H1 (cell line): ENCODE measurements around the gene QPCT.

Experiments
- EP300 ChIP-seq, 2 experiments: IDR thresholded peaks; 1 replicate in 1 of 2; 2 replicates in 1 of 2; pipeline ENCODE4 v1.6.1; 2011 to 2012; ENCODE audit warnings: low read depth in 2 of 2, low read length in 2 of 2, mild to moderate bottlenecking in 2 of 2, borderline replicate concordance in 1 of 2, inconsistent platforms in 1 of 2, moderate library complexity in 1 of 2
- POLR2AphosphoS5 ChIP-seq: IDR thresholded peaks from 2 replicates; pipeline ENCODE4 v1.6.1; 2011; ENCODE audit warnings: low read depth, low read length
- SIN3A ChIP-seq, 2 experiments: IDR thresholded peaks in 1 of 2; conservative IDR thresholded peaks in 1 of 2; 2 replicates each; pipeline ENCODE4 v1.6.1; 2011 to 2012; ENCODE audit warnings: low read length in 2 of 2, improper control_type of control experiment in 1 of 2, low read depth in 1 of 2, mild to moderate bottlenecking in 1 of 2
- TEAD4 ChIP-seq: IDR thresholded peaks from 2 replicates; pipeline ENCODE4 v1.6.1; 2012; ENCODE audit warnings: low read depth, low read length, inconsistent platforms, mixed read lengths
- TF ChIP-seq, protein P1 (sequence below), 3 experiments: IDR thresholded peaks; 1 replicate in 2 of 3; 2 replicates in 1 of 3; pipeline versions ENCODE4 v1.5.1 to v1.6.1; 2011; ENCODE audit warnings: low read length in 3 of 3, mild to moderate bottlenecking in 3 of 3, inconsistent platforms in 2 of 3, low read depth in 1 of 3, moderate library complexity in 1 of 3; ENCODE audit not compliant: insufficient read depth in 1 of 3; ENCODE audit errors: control extremely low read depth in 1 of 3
- TF ChIP-seq, protein P2 (sequence below): IDR thresholded peaks from 2 replicates; pipeline ENCODE4 v1.6.1; 2011; ENCODE audit warnings: low read depth, mild to moderate bottlenecking, low read length; ENCODE audit not compliant: insufficient read depth

DNA sequence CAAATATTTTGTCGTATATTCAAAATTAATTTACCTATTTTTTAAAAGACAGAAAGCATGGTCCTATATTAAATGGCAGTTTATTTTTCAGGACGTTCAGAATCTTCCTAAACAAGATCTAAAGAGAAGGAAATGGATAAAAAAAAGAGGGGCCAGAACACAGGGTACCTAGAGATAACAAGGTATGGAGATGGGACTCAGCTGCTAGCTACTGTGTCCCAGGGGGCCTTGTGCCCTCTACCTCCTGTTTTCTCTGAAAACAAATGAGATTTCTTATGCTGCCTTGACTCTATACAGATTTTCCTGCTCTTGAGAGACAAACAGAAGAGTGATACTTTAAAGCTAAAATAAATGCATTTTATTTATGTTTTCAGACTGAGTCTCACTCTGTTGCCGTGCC lies 29.1 kb upstream of the QPCT start:
- TF ChIP-seq, protein P1, sequence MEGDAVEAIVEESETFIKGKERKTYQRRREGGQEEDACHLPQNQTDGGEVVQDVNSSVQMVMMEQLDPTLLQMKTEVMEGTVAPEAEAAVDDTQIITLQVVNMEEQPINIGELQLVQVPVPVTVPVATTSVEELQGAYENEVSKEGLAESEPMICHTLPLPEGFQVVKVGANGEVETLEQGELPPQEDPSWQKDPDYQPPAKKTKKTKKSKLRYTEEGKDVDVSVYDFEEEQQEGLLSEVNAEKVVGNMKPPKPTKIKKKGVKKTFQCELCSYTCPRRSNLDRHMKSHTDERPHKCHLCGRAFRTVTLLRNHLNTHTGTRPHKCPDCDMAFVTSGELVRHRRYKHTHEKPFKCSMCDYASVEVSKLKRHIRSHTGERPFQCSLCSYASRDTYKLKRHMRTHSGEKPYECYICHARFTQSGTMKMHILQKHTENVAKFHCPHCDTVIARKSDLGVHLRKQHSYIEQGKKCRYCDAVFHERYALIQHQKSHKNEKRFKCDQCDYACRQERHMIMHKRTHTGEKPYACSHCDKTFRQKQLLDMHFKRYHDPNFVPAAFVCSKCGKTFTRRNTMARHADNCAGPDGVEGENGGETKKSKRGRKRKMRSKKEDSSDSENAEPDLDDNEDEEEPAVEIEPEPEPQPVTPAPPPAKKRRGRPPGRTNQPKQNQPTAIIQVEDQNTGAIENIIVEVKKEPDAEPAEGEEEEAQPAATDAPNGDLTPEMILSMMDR (IDR thresholded peaks at IDR 0.05; ENCODE audit: control extremely low read depth in 1 of 3, insufficient read depth in 1 of 3, low read depth in 1 of 3, low read length in 3 of 3), result no peak
- no peak for TF ChIP-seq TEAD4
- no peak for TF ChIP-seq POLR2AphosphoS5
- TF ChIP-seq EP300 (IDR thresholded peaks at IDR 0.05; ENCODE audit: borderline replicate concordance in 1 of 2, low read depth in 2 of 2, low read length in 2 of 2), result no peak
- TF ChIP-seq SIN3A (conservative IDR thresholded peaks at IDR 0.05 in 1 of 2, IDR thresholded peaks at IDR 0.05 in 1 of 2; ENCODE audit: low read depth in 1 of 2, low read length in 2 of 2), result no peak
- TF ChIP-seq, protein P2, sequence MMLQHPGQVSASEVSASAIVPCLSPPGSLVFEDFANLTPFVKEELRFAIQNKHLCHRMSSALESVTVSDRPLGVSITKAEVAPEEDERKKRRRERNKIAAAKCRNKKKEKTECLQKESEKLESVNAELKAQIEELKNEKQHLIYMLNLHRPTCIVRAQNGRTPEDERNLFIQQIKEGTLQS, result no peak
